HEK293T (cell line): Measurements from ENCODE around the gene AIFM3.
A peak's percentile ranks its signal among the peaks of the same experiment; 100 is the strongest.

Source experiments
- CTCF ChIA-PET: fragments of 350-600 bp; formaldehyde crosslinking; extraction: SDS; loops from one replicate; lab custom pipeline; 2021; ENCODE audit warnings: antibody characterized with exemption, inconsistent platforms; lab: Yijun Ruan, JAX
- POLR2A ChIA-PET: fragments of 350-600 bp; formaldehyde crosslinking; extraction: SDS; loops from one replicate; lab custom pipeline; 2020; ENCODE audit warnings: antibody characterized with exemption, inconsistent platforms; lab: Yijun Ruan, JAX
- DNase-seq: peaks from one replicate; pipeline ENCODE4 v3.0.0; 2012; ENCODE audit warnings: mixed read lengths; ENCODE audit errors: extremely low spot score
- ARNT ChIP-seq: fragments of 450-650 bp; IDR thresholded peaks from 2 replicates; pipeline ENCODE4 v1.6.1; 2017; ENCODE audit warnings: mild to moderate bottlenecking
- BHLHE40 ChIP-seq: fragments of 450-650 bp; IDR thresholded peaks from 2 replicates; pipeline ENCODE4 v1.6.1; 2016; ENCODE audit warnings: mild to moderate bottlenecking, moderate library complexity, borderline replicate concordance
- CTBP1 ChIP-seq: fragments of 450-650 bp; IDR thresholded peaks from 2 replicates; pipeline ENCODE4 v1.6.1; 2016; ENCODE audit warnings: borderline replicate concordance
- ELF4 ChIP-seq: fragments of 450-650 bp; IDR thresholded peaks from 2 replicates; pipeline ENCODE4 v1.6.1; 2017; ENCODE audit warnings: antibody characterized with exemption
- FOXA1 ChIP-seq: fragments of 450-650 bp; IDR thresholded peaks from 2 replicates; pipeline ENCODE4 v1.6.1; 2016; ENCODE audit warnings: mild to moderate bottlenecking
- FOXK2 ChIP-seq: fragments of 450-650 bp; IDR thresholded peaks from 2 replicates; pipeline ENCODE4 v1.6.1; 2016; ENCODE audit warnings: mild to moderate bottlenecking
- FOXM1 ChIP-seq: fragments of 450-650 bp; IDR thresholded peaks from 2 replicates; pipeline ENCODE4 v1.6.1; 2017; ENCODE audit warnings: mild to moderate bottlenecking, borderline replicate concordance
- HDGF ChIP-seq: fragments of 450-650 bp; IDR thresholded peaks from 2 replicates; pipeline ENCODE4 v1.6.1; 2017; ENCODE audit warnings: antibody characterized with exemption, borderline replicate concordance
- L3MBTL2 ChIP-seq: fragments of 450-650 bp; conservative IDR thresholded peaks from 2 replicates; pipeline ENCODE4 v1.6.1; 2016; ENCODE audit warnings: mild to moderate bottlenecking
- LEF1 ChIP-seq: fragments of 450-650 bp; IDR thresholded peaks from 2 replicates; pipeline ENCODE4 v1.6.1; 2017; ENCODE audit warnings: mild to moderate bottlenecking, borderline replicate concordance
- NFRKB ChIP-seq: fragments of 450-650 bp; IDR thresholded peaks from 2 replicates; pipeline ENCODE4 v1.6.1; 2016; ENCODE audit warnings: mild to moderate bottlenecking, moderate library complexity
- PKNOX1 ChIP-seq: fragments of 450-650 bp; IDR thresholded peaks from 2 replicates; pipeline ENCODE4 v1.6.1; 2016
- SP1 ChIP-seq: fragments of 450-650 bp; IDR thresholded peaks from 2 replicates; pipeline ENCODE4 v1.6.1; 2017
- SUZ12 ChIP-seq: fragments of 450-650 bp; IDR thresholded peaks from 2 replicates; pipeline ENCODE4 v1.6.1; 2016; ENCODE audit warnings: mild to moderate bottlenecking
- TARDBP ChIP-seq: fragments of 450-650 bp; IDR thresholded peaks from 2 replicates; pipeline ENCODE4 v1.6.1; 2016
- ZNF384 ChIP-seq: fragments of 450-650 bp; IDR thresholded peaks from 2 replicates; pipeline ENCODE4 v1.6.1; 2016

AIFM3 gene

GRCh38 chr22:20986365-20986764 is 19.3 kb downstream of the AIFM3 start:
- TF ChIP-seq LEF1 (no peak), ELF4 (no peak), CTBP1 (peak; percentile 50; the same call in 1 of the 2 replicates), L3MBTL2 (no peak; the same call in 1 of the 2 replicates), PKNOX1 (peak; percentile 75), SP1 (no peak)
- DNase-seq = no peak
- POLR2A ChIA-PET = interaction anchor here (2.4 kb wide), 1 partner anchor 16 kb away, joined by 5 read pairs; the partner anchor contains the start of gene THAP7
- CTCF ChIA-PET = interaction anchor here (0.6 kb wide), 1 partner anchor 141 kb away, joined by 3 read pairs; no protein-coding TSS in a partner anchor

- TF ChIP-seq FOXA1 (no peak), NFRKB (no peak), ARNT (no peak), LEF1 (no peak), FOXK2 (no peak), FOXM1 (no peak), CTBP1 (no peak), SP1 (no peak), SUZ12 (no peak), L3MBTL2 (no peak), TARDBP (no peak), HDGF (no peak), BHLHE40 (no peak), ZNF384 (no peak), PKNOX1 (no peak)
- ChIA-PET CTCF (no interaction called here), POLR2A (interaction anchor here (1.4 to 2.4 kb wide), 2 partner anchors 10 to 15 kb away, joined by 3 to 5 read pairs; partner anchors contain the start of gene THAP7)
- no peak for DNase-seq
These were observed 20.3 kb downstream of the AIFM3 start for GRCh38 chr22:20987375-20987774.

- TF ChIP-seq SP1 = no peak
- no peak for TF ChIP-seq NFRKB
- no peak for TF ChIP-seq L3MBTL2
- no peak for TF ChIP-seq PKNOX1
- TF ChIP-seq TARDBP = no peak
- no peak for TF ChIP-seq ELF4
- TF ChIP-seq LEF1 = no peak
- ChIA-PET CTCF (no interaction called here), POLR2A (interaction anchor here (1.4 to 5.5 kb wide), 4 partner anchors 7 to 14 kb away, joined by 3 to 43 read pairs (median 24); partner anchors contain the start of genes LZTR1 and THAP7)
- no peak for DNase-seq
These were observed 21.7 kb downstream of the AIFM3 start for GRCh38 chr22:20988573-20989322.

DNA sequence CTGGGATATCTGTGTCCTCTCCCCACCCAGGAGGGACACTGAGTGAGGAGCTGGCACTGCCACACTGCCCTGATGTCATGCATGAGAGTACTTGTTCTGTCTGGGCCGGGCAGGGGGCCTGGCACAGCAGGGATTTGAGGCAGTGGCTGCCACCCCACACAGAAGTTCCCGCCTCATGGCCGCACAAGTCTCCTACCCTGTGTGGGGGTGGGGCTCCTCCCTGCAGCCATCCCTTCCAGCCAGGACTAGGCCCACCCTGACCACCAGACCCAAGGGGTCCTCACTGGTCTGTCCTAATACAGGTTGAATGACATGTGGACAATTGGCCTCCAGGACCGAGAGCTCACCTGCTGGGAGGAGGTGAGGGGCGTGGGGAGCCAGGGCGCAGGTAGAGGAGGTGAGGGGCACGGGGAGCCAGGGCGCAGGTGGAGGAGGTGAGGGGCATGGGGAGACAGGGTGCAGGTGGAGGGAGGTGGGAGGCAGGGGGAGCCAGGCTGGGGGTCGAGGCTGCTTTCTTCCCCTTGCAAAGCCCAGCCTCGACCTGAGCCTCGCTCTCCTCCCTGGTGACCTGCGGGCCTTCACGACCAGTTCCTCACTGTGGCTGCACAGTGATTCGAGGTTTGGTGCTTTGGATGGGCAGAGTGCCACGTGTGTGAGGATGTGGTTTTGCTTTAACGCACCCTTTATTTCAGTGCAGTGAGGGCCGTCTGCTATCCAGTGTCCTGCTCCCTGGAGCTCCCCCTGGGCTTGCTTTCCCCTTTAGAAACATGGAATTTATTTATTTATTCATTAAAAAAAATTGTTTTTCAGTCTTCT is 22.5 kb downstream of the AIFM3 start:
- ChIA-PET CTCF (no interaction called here), POLR2A (interaction anchor here (3.4 to 5.5 kb wide), 3 partner anchors 8 to 13 kb away, joined by 21 to 43 read pairs (median 28); partner anchors contain the start of genes LZTR1 and THAP7)
- no peak for DNase-seq
- TF ChIP-seq LEF1 (no peak), FOXM1 (no peak), BHLHE40 (no peak), ARNT (no peak), FOXA1 (no peak), TARDBP (no peak), L3MBTL2 (no peak), SP1 (no peak), FOXK2 (no peak)

GRCh38 chr22:20990184-20991180 is 23.4 kb downstream of the AIFM3 start:
- CTCF ChIA-PET = no interaction called here
- DNase-seq = no peak
- POLR2A ChIA-PET = interaction anchor here (3.4 to 5.5 kb wide), 3 partner anchors 9 to 12 kb away, joined by 21 to 43 read pairs (median 28); partner anchors contain the start of genes LZTR1 and THAP7
- TF ChIP-seq HDGF (no peak), FOXM1 (no peak), FOXA1 (no peak), PKNOX1 (no peak), ELF4 (no peak)
